T-cell (primary cell): ENCODE measurements around the gene FHIT. TPM values are rescaled to one million over a fixed set of nuclear protein-coding genes. Genes with fewer than 3 reads are reported as not detected.

Experiments
- ATAC-seq, 4 experiments: fragments of 200-7000 bp in 3 of 4; fragments of 150-1000 bp in 1 of 4; cut with Tn5 transposase; replicated peaks in 1 of 4; 1 replicate in 3 of 4; 2 replicates in 1 of 4; pipeline ENCODE4 v1.10.0; 2021; ENCODE audit warnings: moderate library complexity in 3 of 4, mild to moderate bottlenecking in 2 of 4, moderate number of reproducible peaks in 1 of 4
- CTCF ChIA-PET, 2 donors: fragments of 300-600 bp; sonication (Branson Sonifier 250); formaldehyde crosslinking; loops; one replicate each; lab custom pipeline; 2022; ENCODE audit warnings: antibody characterized with exemption in 2 of 2; lab: Charles Lee
- POLR2A ChIA-PET, 2 donors: fragments of 300-600 bp; sonication (Branson Sonifier 250); formaldehyde crosslinking; loops; one replicate each; lab custom pipeline; 2022; ENCODE audit warnings: antibody characterized with exemption in 2 of 2; lab: Charles Lee
- DNase-seq, 35 experiments: peaks; one replicate each; pipeline versions ENCODE4 v3.0.0 to v3.0.0-alpha.2; 2013 to 2023
- H3K27ac ChIP-seq: one replicate; pipeline ENCODE4 v1.5.1; 2013; ENCODE audit warnings: low read length
- H3K27me3 ChIP-seq, 2 experiments: replicated peaks in 1 of 2; 1 replicate in 1 of 2; 2 replicates in 1 of 2; pipeline versions ENCODE4 v1.6.1 to v1.7.0; 2013; ENCODE audit warnings: low read length in 1 of 2, mixed read lengths in 1 of 2; ENCODE audit not compliant: control insufficient read depth in 2 of 2, insufficient read depth in 2 of 2; ENCODE audit errors: extremely low read depth in 1 of 2
- H3K36me3 ChIP-seq, 2 donors: 1 replicate in 1 of 2; 2 replicates in 1 of 2; pipeline versions ENCODE4 v1.6.1 to v1.7.0; 2013; ENCODE audit warnings: low read length in 1 of 2; ENCODE audit not compliant: control insufficient read depth in 2 of 2, insufficient read depth in 1 of 2; ENCODE audit errors: extremely low read depth in 1 of 2
- H3K4me1 ChIP-seq, 2 experiments: 1 replicate in 1 of 2; 2 replicates in 1 of 2; pipeline versions ENCODE4 v1.6.1 to v1.7.0; 2013; ENCODE audit warnings: low read length in 2 of 2, mixed read lengths in 1 of 2; ENCODE audit not compliant: insufficient read depth in 2 of 2, control insufficient read depth in 1 of 2; ENCODE audit errors: extremely low read depth in 1 of 2
- H3K4me3 ChIP-seq, 2 donors: 1 replicate in 1 of 2; 2 replicates in 1 of 2; pipeline versions ENCODE4 v1.5.1 to v1.7.0; 2013; ENCODE audit warnings: mild to moderate bottlenecking in 2 of 2, low read length in 1 of 2, moderate library complexity in 1 of 2; ENCODE audit not compliant: control insufficient read depth in 1 of 2; ENCODE audit errors: extremely low read depth in 1 of 2
- H3K9me3 ChIP-seq: 2 replicates; pipeline ENCODE4 v1.7.0; 2013
- H3K27ac Mint-ChIP-seq, 2 donors: one replicate each; pipeline ENCODE4 v1.8.0; 2020 to 2021; ENCODE audit warnings: mild to moderate bottlenecking in 2 of 2, mixed read lengths in 2 of 2
- H3K27me3 Mint-ChIP-seq, 2 donors: one replicate each; pipeline ENCODE4 v1.8.0; 2021 to 2022; ENCODE audit warnings: mixed read lengths in 2 of 2
- H3K36me3 Mint-ChIP-seq: one replicate; pipeline ENCODE4 v1.8.0; 2021; ENCODE audit warnings: mixed read lengths
- H3K4me1 Mint-ChIP-seq, 3 donors: one replicate each; pipeline ENCODE4 v1.8.0; 2020 to 2022; ENCODE audit warnings: mixed read lengths in 3 of 3, mild to moderate bottlenecking in 1 of 3
- H3K4me3 Mint-ChIP-seq, 3 donors: one replicate each; pipeline ENCODE4 v1.8.0; 2020 to 2022; ENCODE audit warnings: mild to moderate bottlenecking in 3 of 3, mixed read lengths in 3 of 3, moderate library complexity in 3 of 3
- H3K9me3 Mint-ChIP-seq, 3 donors: one replicate each; pipeline ENCODE4 v1.8.0; 2020 to 2022; ENCODE audit warnings: mixed read lengths in 3 of 3
- WGBS: methylation state at CpG from one replicate; pipeline ENCODE4 v1.1.5; 2013; ENCODE audit warnings: missing lambda C conversion rate; ENCODE audit not compliant: insufficient coverage; 5-methylcytosine and 5-hydroxymethylcytosine counted together
- total RNA-seq, 35 experiments: library from RNA in 6 of 35; stranded (reverse) in 6 of 35; fragments of 120-200 nt in 1 of 35; gene quantifications; one replicate each; pipeline versions ENCODE4 v1.2.1 to v1.2.4 and lab custom pipeline; 2013 to 2026

FHIT gene
- total RNA-seq, 5 donors from 2014 or later (not counting 1 experiment from before 2014, with no cell fraction given) = 33.1 to 197 (median 78.3) TPM

- H3K27ac Mint-ChIP-seq = peak overlapping the region in 1 of 2 donors; percentile 10
- no peak for ATAC-seq
- no peaks in the 10 kb centered on the region for H3K27me3 ChIP-seq
- no peaks in the 10 kb centered on the region for H3K36me3 ChIP-seq
- no peak overlapping the region for H3K4me3 Mint-ChIP-seq
- DNase-seq = no peak
- peaks cover 9 to 21% of the 10 kb centered on the region in 2 experiments for H3K4me1 ChIP-seq
- H3K9me3 ChIP-seq = no peaks in the 10 kb centered on the region
- POLR2A ChIA-PET = no interaction called here
- no peak overlapping the region for H3K27ac ChIP-seq
- peaks cover 30 to 64% (median 57%) of the 10 kb centered on the region in 3 donors for H3K4me1 Mint-ChIP-seq
- WGBS = no CpG with 5 or more reads among the region's 3 CpGs
- no peak overlapping the region for H3K4me3 ChIP-seq
- CTCF ChIA-PET = no interaction called here
- H3K36me3 Mint-ChIP-seq = peaks cover 12% of the 10 kb centered on the region
- H3K9me3 Mint-ChIP-seq = peaks cover 0 to 4% (median 3%) of the 10 kb centered on the region in 3 donors
- no peaks in the 10 kb centered on the region for H3K27me3 Mint-ChIP-seq
These were observed 1360.6 kb downstream of the FHIT start for GRCh38 chr3:59890639-59891038.

- Histone ChIP-seq H3K4me3 (no peak overlapping the region), H3K4me1 (peaks cover 15 to 36% of the 10 kb centered on the region in 2 experiments), H3K36me3 (no peaks in the 10 kb centered on the region), H3K27me3 (no peaks in the 10 kb centered on the region), H3K9me3 (no peaks in the 10 kb centered on the region), H3K27ac (no peak overlapping the region)
- Mint-ChIP-seq H3K4me1 (peaks cover 41 to 81% (median 78%) of the 10 kb centered on the region in 3 donors), H3K4me3 (no peak overlapping the region), H3K9me3 (peaks cover 4 to 6% (median 4%) of the 10 kb centered on the region in 3 donors), H3K27me3 (no peaks in the 10 kb centered on the region), H3K36me3 (peaks cover 7% of the 10 kb centered on the region), H3K27ac (peak overlapping the region; percentile 70 to 80)
- no CpG with 5 or more reads among the region's 1 CpG for WGBS
- ChIA-PET POLR2A (no interaction called here), CTCF (no interaction called here)
- no peak for ATAC-seq
- DNase-seq = no peak
These were observed 1364.5 kb downstream of the FHIT start for GRCh38 chr3:59886790-59887189.

GRCh38 chr3:59885899-59886400, 1365.3 kb downstream of the FHIT start:
- POLR2A ChIA-PET = interaction anchor here in 1 of 2 donors (0.6 to 0.7 kb wide), 3 partner anchors 15 to 812 kb away, joined by 3 to 16 read pairs (median 3); no protein-coding TSS in a partner anchor
- Mint-ChIP-seq H3K27me3 (no peaks in the 10 kb centered on the region), H3K4me3 (peak overlapping the region in 1 of 3 donors; percentile 7), H3K4me1 (peaks cover 46 to 84% (median 81%) of the 10 kb centered on the region in 3 donors), H3K27ac (peak overlapping the region; percentile 70 to 80), H3K9me3 (peaks cover 4 to 6% (median 4%) of the 10 kb centered on the region in 3 donors), H3K36me3 (peaks cover 7% of the 10 kb centered on the region)
- Histone ChIP-seq H3K9me3 (no peaks in the 10 kb centered on the region), H3K27me3 (no peaks in the 10 kb centered on the region), H3K27ac (peak overlapping the region; percentile 18), H3K4me3 (no peak overlapping the region), H3K4me1 (peaks cover 15 to 42% of the 10 kb centered on the region in 2 experiments), H3K36me3 (no peaks in the 10 kb centered on the region)
- DNase-seq (no peak), ATAC-seq (peak in 3 of 4 experiments; percentile 34 to 70 (median 42))
- WGBS = 60% methylated on average over 1 of the region's 2 CpGs
- CTCF ChIA-PET = no interaction called here

GRCh38 chr3:59885101-59885500, 1366.2 kb downstream of the FHIT start:
- H3K27ac Mint-ChIP-seq = peak overlapping the region; percentile 53 to 62
- H3K27me3 Mint-ChIP-seq = no peaks in the 10 kb centered on the region
- H3K4me1 Mint-ChIP-seq = peaks cover 46 to 84% (median 81%) of the 10 kb centered on the region in 3 donors
- Histone ChIP-seq H3K27me3 (no peaks in the 10 kb centered on the region), H3K9me3 (no peaks in the 10 kb centered on the region), H3K4me1 (peaks cover 15 to 38% of the 10 kb centered on the region in 2 experiments), H3K4me3 (no peak overlapping the region), H3K27ac (no peak overlapping the region), H3K36me3 (no peaks in the 10 kb centered on the region)
- peaks cover 7% of the 10 kb centered on the region for H3K36me3 Mint-ChIP-seq
- ATAC-seq (peak in 3 of 4 experiments; percentile 16 to 41 (median 32)), DNase-seq (no peak)
- CTCF ChIA-PET = interaction anchor here in 1 of 2 donors (0.7 to 0.8 kb wide), 2 partner anchors 15 to 29 kb away, joined by 3 to 6 read pairs; no protein-coding TSS in a partner anchor
- peaks cover 4 to 6% (median 4%) of the 10 kb centered on the region in 3 donors for H3K9me3 Mint-ChIP-seq
- POLR2A ChIA-PET = interaction anchor here (0.6 to 0.7 kb wide), 5 partner anchors 9 to 811 kb away, joined by 3 to 16 read pairs (median 3); no protein-coding TSS in a partner anchor
- peak overlapping the region in 1 of 3 donors; percentile 7 for H3K4me3 Mint-ChIP-seq
- WGBS = 50% methylated on average over 2 of the region's 4 CpGs

GRCh38 chr3:59884409-59884808, 1366.8 kb downstream of the FHIT start:
- H3K36me3 ChIP-seq = no peaks in the 10 kb centered on the region
- no peak for ATAC-seq
- WGBS = 67% methylated on average over 1 of the region's 2 CpGs
- no peaks in the 10 kb centered on the region for H3K27me3 Mint-ChIP-seq
- H3K9me3 ChIP-seq = no peaks in the 10 kb centered on the region
- no peak overlapping the region for H3K27ac Mint-ChIP-seq
- DNase-seq = no peak
- no peak overlapping the region for H3K27ac ChIP-seq
- POLR2A ChIA-PET = interaction anchor here (0.6 to 0.7 kb wide), 3 partner anchors 8 to 195 kb away, joined by 3 to 5 read pairs (median 3); no protein-coding TSS in a partner anchor
- CTCF ChIA-PET = no interaction called here
- peaks cover 3 to 4% (median 4%) of the 10 kb centered on the region in 3 donors for H3K9me3 Mint-ChIP-seq
- peaks cover 7% of the 10 kb centered on the region for H3K36me3 Mint-ChIP-seq
- H3K4me1 ChIP-seq = peaks cover 15 to 38% of the 10 kb centered on the region in 2 experiments
- peaks cover 49 to 84% (median 80%) of the 10 kb centered on the region in 3 donors for H3K4me1 Mint-ChIP-seq
- H3K27me3 ChIP-seq = no peaks in the 10 kb centered on the region
- no peak overlapping the region for H3K4me3 ChIP-seq
- H3K4me3 Mint-ChIP-seq = peak overlapping the region in 1 of 3 donors; percentile 33

GRCh38 chr3:59882746-59883145, 1368.5 kb downstream of the FHIT start:
- Mint-ChIP-seq H3K9me3 (peaks cover 0 to 4% (median 3%) of the 10 kb centered on the region in 3 donors), H3K36me3 (peaks cover 18% of the 10 kb centered on the region), H3K27ac (no peak overlapping the region), H3K27me3 (no peaks in the 10 kb centered on the region), H3K4me3 (no peak overlapping the region), H3K4me1 (peaks cover 63 to 93% (median 86%) of the 10 kb centered on the region in 3 donors)
- no peak overlapping the region for H3K27ac ChIP-seq
- ChIA-PET CTCF (no interaction called here), POLR2A (no interaction called here)
- no peak overlapping the region for H3K4me3 ChIP-seq
- H3K27me3 ChIP-seq = no peaks in the 10 kb centered on the region
- no CpG with 5 or more reads among the region's 2 CpGs for WGBS
- ATAC-seq = no peak
- no peaks in the 10 kb centered on the region for H3K36me3 ChIP-seq
- H3K4me1 ChIP-seq = peaks cover 15 to 44% of the 10 kb centered on the region in 2 experiments
- H3K9me3 ChIP-seq = no peaks in the 10 kb centered on the region
- no peak for DNase-seq
